Lower leg skin (tissue), 3 donors: ENCODE measurements around the gene MYT1.

ENCODE experiments used
- POLR2A ChIP-seq, 2 donors: fragments of 450-650 bp; IDR thresholded peaks; one replicate each; pipeline ENCODE4 v1.6.1; 2016 to 2017; ENCODE audit warnings: antibody characterized with exemption in 2 of 2, mild to moderate bottlenecking in 1 of 2, moderate library complexity in 1 of 2
- TF ChIP-seq, protein P1 (sequence below), 3 donors: fragments of 450-650 bp; IDR thresholded peaks; one replicate each; pipeline ENCODE4 v1.5.1; 2016; ENCODE audit warnings: antibody characterized with exemption in 3 of 3, mild to moderate bottlenecking in 3 of 3, moderate library complexity in 2 of 3

DNA sequence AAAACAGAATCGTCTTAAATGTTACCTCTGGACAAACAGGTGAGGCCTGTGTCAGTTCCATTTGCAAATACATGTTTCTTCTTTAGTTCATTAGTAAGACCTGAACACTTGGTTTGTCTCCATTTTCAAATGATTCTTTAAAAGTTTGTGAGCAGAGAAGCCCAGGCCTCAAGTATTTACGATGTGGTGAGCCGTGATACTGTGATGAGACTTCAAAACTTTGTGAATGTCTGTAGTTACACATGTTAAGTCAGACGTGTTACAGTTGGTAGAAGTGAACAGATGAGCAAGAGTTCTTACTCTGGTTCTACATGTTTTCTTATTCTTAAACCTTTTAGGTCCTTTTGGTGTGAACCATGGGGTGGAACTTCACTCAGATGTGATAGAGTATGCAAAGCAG is 99.8 kb downstream of the MYT1 start:
- TF ChIP-seq POLR2A (IDR thresholded peaks at IDR 0.05), result no peak
- TF ChIP-seq, protein P1, sequence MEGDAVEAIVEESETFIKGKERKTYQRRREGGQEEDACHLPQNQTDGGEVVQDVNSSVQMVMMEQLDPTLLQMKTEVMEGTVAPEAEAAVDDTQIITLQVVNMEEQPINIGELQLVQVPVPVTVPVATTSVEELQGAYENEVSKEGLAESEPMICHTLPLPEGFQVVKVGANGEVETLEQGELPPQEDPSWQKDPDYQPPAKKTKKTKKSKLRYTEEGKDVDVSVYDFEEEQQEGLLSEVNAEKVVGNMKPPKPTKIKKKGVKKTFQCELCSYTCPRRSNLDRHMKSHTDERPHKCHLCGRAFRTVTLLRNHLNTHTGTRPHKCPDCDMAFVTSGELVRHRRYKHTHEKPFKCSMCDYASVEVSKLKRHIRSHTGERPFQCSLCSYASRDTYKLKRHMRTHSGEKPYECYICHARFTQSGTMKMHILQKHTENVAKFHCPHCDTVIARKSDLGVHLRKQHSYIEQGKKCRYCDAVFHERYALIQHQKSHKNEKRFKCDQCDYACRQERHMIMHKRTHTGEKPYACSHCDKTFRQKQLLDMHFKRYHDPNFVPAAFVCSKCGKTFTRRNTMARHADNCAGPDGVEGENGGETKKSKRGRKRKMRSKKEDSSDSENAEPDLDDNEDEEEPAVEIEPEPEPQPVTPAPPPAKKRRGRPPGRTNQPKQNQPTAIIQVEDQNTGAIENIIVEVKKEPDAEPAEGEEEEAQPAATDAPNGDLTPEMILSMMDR (IDR thresholded peaks at IDR 0.05), result no peak
